Measurements from ENCODE around the gene NRIP2. TPM values are rescaled to one million over a fixed set of nuclear protein-coding genes. Genes with fewer than 3 reads are reported as not detected.
A peak's percentile ranks its signal among the peaks of the same experiment; 100 is the strongest.

Gene NRIP2
- total RNA-seq, 4 donors from 2014 or later: 0.83 to 9.7 (median 2.9) TPM

- H3K4me3 ChIP-seq: no peak overlapping the region
- H3K36me3 ChIP-seq: peaks cover 0 to 11% (median 9%) of the 10 kb centered on the region in 4 donors
- TF ChIP-seq CTCF (IDR thresholded peaks at IDR 0.05): no peak
- TF ChIP-seq EP300 (IDR thresholded peaks at IDR 0.05): no peak
- no peak for TF ChIP-seq POLR2AphosphoS5 (IDR thresholded peaks at IDR 0.05)
- TF ChIP-seq POLR2A (IDR thresholded peaks at IDR 0.05; ENCODE audit: low read depth): no peak
- intact Hi-C loops (cut with DNase I): loop anchor here (10.0 kb wide), 1 partner anchor 86 kb away; no protein-coding TSS in a partner anchor
- no peaks in the 10 kb centered on the region for H3K27me3 ChIP-seq
- H3K27ac ChIP-seq (replicated peaks in 1 of 4): peak overlapping the region in 1 of 4 donors; percentile 42
- DNase-seq (ENCODE audit: extremely low spot score): no peak
- H3K4me1 ChIP-seq: peaks cover 0 to 2% (median 0%) of the 10 kb centered on the region in 4 donors
- WGBS: 72% methylated on average over 12 of the region's 12 CpGs
- no peaks in the 10 kb centered on the region for H3K9me3 ChIP-seq
Measured at GRCh38 chr12:2858944-2859421, 24.1 kb upstream of the NRIP2 start.

- Histone ChIP-seq H3K9me3 (no peaks in the 10 kb centered on the region), H3K4me1 (peaks cover 0 to 8% (median 3%) of the 10 kb centered on the region in 4 donors), H3K36me3 (peaks cover 0 to 11% (median 9%) of the 10 kb centered on the region in 4 donors), H3K4me3 (no peak overlapping the region), H3K27ac (replicated peaks in 1 of 4) (no peak overlapping the region), H3K27me3 (no peaks in the 10 kb centered on the region)
- WGBS: 80% methylated on average over 2 of the region's 2 CpGs
- intact Hi-C loops (cut with DNase I): loop anchor here (10.0 kb wide), 1 partner anchor 86 kb away; no protein-coding TSS in a partner anchor
- DNase-seq (ENCODE audit: extremely low spot score): no peak
- no peak for TF ChIP-seq CTCF (IDR thresholded peaks at IDR 0.05)
- no peak for TF ChIP-seq POLR2AphosphoS5 (IDR thresholded peaks at IDR 0.05)
- no peak for TF ChIP-seq POLR2A (IDR thresholded peaks at IDR 0.05; ENCODE audit: low read depth)
- TF ChIP-seq EP300 (IDR thresholded peaks at IDR 0.05): no peak
Measured at GRCh38 chr12:2858334-2858733, 23.5 kb upstream of the NRIP2 start.

- Histone ChIP-seq H3K27ac (replicated peaks in 1 of 4) (no peak overlapping the region), H3K4me3 (no peak overlapping the region), H3K27me3 (no peaks in the 10 kb centered on the region), H3K36me3 (peaks cover 0 to 11% (median 9%) of the 10 kb centered on the region in 4 donors), H3K4me1 (peaks cover 0 to 9% (median 4%) of the 10 kb centered on the region in 4 donors), H3K9me3 (no peaks in the 10 kb centered on the region)
- 93% methylated on average over 7 of the region's 7 CpGs for WGBS
- DNase-seq (ENCODE audit: extremely low spot score): no peak
- intact Hi-C loops (cut with DNase I): loop anchor here (10.0 kb wide), 1 partner anchor 87 kb away; no protein-coding TSS in a partner anchor
- TF ChIP-seq POLR2A (IDR thresholded peaks at IDR 0.05; ENCODE audit: low read depth): no peak
- TF ChIP-seq POLR2AphosphoS5 (IDR thresholded peaks at IDR 0.05): no peak
- TF ChIP-seq EP300 (IDR thresholded peaks at IDR 0.05): no peak
- no peak for TF ChIP-seq CTCF (IDR thresholded peaks at IDR 0.05)
Measured at GRCh38 chr12:2857576-2857975, 22.7 kb upstream of the NRIP2 start.

GRCh38 chr12:2857021-2857431, 22.2 kb upstream of the NRIP2 start, which contains the start of gene TEX52:
Gene TEX52, minus strand, starts transcription at chr12:2857039. Its CDS starts 13 bp downstream, at chr12:2857026.
- intact Hi-C loops (cut with DNase I): loop anchor here (10.0 kb wide), 1 partner anchor 88 kb away; no protein-coding TSS in a partner anchor
- no peak for TF ChIP-seq POLR2A (IDR thresholded peaks at IDR 0.05; ENCODE audit: low read depth)
- TF ChIP-seq POLR2AphosphoS5 (IDR thresholded peaks at IDR 0.05): no peak
- TF ChIP-seq CTCF (IDR thresholded peaks at IDR 0.05): no peak
- TF ChIP-seq EP300 (IDR thresholded peaks at IDR 0.05): no peak
- Histone ChIP-seq H3K27ac (replicated peaks in 1 of 4) (no peak within 1 kb of the TSS), H3K4me1 (peaks cover 0 to 9% (median 4%) of the 10 kb centered on the region in 4 donors), H3K27me3 (no peaks in the 10 kb centered on the region), H3K4me3 (no peak within 1 kb of the TSS), H3K36me3 (peaks cover 0 to 11% (median 9%) of the 10 kb centered on the region in 4 donors), H3K9me3 (no peaks in the 10 kb centered on the region)
- no peak for DNase-seq (ENCODE audit: extremely low spot score)
- WGBS: 86% methylated on average over 3 of the region's 3 CpGs
